Activated T-cell treated with anti-CD3 and anti-CD28 coated beads, Interleukin-2, amount 50 U/mL, for 48 hours (primary cell): ENCODE results near the gene ANO7.
"Not testable (repeated sequence)": the region's sequence is repeated elsewhere in the genome, so short reads cannot be mapped to it uniquely, and the experiment has no call there.

Experiments
- DNase-seq, 2 experiments: peaks; one replicate each; pipeline ENCODE4 v3.0.0-alpha.2; 2020

ANO7 gene

DNA sequence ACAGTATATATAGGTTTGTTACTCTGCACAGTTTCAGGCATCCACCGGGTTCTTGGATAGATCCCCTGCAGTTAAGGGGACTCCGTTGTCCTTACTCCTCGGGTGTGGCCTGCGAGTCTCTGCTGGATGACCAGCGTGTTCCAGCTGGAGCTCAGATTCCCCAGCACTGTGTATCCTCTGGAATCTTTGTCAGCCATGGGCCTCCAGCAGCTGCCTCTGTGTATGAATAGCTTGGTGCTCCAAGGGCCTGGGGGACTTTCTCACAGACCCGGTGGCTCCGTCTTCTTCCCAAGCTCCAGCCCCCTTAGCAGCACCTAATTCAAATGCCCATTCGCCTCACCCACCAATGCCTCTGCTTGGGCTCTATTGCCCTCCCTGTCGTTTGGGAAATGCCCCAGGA is 6.3 kb downstream of the ANO7 start:
- no peak for DNase-seq

- DNase-seq, result no peak
These were observed 7.1 kb downstream of the ANO7 start for GRCh38 chr2:241195506-241196130.

DNA sequence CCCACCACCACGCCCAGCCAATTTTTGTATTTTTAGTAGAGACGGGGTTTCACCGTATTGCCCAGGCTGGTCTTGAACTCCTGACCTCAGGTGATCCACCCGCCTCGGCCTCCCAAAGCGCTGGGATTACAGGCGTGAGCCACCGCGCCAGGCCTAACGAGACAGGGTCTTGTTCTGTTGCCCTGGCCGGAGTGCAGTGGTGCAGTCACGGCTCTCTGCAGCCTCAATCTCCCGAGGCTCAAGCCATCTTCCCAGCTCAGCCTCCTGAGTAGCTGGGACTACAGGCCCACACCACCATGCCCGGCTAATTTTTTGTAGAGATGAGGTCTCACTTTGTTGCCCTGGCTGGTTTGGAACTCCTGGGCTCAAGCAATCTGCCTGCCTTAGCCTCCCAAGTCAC is 8.8 kb downstream of the ANO7 start:
- not testable (repeated sequence) for DNase-seq

DNA sequence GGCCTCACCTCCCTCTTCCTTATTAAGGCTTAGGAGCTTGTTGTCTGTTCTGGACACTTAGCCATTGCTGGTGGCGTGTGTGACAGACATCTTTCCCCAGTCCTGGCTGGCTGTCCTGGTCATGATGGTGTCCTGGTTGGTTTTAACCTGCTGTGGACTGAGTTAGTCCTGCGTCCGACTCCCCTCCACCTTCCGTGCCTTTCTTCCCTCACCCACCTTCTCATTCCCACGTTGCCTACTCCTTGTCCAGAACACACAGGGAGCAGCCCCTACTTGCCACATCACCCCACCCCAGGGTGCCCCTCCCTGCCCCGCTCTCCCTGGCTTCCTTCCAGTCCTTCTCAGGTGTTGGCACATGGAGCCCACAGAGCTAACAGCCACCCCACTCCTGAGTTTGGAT is 9.5 kb downstream of the ANO7 start:
- DNase-seq, result no peak

GRCh38 chr2:241198381-241199279 is 10.2 kb downstream of the ANO7 start:
- no peak for DNase-seq

DNA sequence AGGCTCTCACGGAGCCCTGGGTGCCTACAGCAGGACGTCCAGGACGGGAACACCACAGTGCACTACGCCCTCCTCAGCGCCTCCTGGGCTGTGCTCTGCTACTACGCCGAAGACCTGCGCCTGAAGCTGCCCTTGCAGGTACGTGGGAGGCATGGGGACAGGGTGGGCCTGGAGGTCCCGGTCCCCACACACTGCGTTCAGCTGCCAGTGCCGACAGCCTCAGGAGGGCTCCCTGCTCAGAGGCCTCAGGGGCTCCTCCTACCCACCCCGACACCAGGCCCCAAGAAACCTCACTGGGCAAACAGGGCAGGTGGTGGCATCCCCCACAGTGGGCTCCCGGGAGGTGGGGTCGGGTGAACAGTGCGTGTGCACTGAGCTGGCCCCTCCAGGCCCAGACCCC is 10.8 kb downstream of the ANO7 start:
- no peak for DNase-seq

GRCh38 chr2:241199897-241200821 is 11.7 kb downstream of the ANO7 start:
- DNase-seq, result no peak

DNA sequence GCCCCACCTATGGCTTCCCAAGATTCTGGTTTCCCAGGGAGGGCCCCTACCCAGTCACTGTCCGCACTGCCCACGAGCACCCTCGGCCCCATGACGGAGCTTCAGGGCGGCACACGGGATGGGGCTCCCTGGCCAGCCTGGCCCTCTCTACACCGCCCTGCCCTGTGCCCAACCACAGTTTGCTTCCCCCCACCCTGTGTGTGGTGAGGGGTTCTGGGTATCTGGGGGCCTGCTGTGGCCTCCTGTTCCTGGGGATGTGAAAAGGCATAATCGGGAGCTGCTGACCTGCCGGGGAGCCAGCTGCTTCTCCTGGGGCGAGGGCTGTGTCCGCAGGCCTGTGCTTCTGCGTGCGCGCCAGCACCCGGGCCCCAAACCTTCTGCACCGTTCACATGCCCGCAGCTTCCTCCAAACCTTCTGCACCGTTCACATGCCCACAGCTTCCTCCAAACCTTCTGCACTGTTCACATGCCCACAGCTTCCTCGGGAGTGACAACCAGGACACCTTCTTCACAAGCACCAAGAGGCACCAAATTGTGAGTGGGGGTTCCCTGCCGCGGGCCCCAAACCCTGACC is 12.4 kb downstream of the ANO7 start:
- DNase-seq, result no peak

GRCh38 chr2:241201445-241202267 is 13.2 kb downstream of the ANO7 start:
- DNase-seq, result no peak

GRCh38 chr2:241202268-241202585 is 13.8 kb downstream of the ANO7 start:
- DNase-seq, result no peak

- no peak for DNase-seq
These were observed 14.2 kb downstream of the ANO7 start for GRCh38 chr2:241202681-241203080.

- DNase-seq, result no peak
These were observed 14.9 kb downstream of the ANO7 start for GRCh38 chr2:241203218-241204009.

GRCh38 chr2:241204010-241204384 is 15.5 kb downstream of the ANO7 start:
- DNase-seq, result no peak

DNA sequence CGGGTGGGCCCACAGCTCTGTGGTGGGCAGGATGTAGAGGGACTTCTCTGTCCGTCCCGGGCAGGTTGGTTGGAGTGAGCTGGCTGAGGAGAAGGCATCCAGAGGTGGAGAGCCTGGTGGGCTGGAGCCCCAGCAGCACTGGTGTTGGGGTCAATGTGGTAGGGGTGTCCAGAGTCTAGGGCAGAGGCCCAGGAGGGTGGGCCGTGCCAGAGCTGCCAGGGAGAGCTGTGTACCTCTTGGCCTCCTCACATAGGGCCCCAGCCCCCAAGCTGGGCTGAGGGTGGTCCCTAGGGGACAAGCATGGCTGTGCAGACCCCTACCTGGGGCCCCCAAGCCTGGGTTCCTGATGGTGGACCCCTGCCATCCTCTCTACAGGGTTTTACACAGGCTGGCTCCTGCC is 16.0 kb downstream of the ANO7 start:
- no peak for DNase-seq

- DNase-seq, result no peak
These were observed 16.6 kb downstream of the ANO7 start for GRCh38 chr2:241205086-241205485.

DNA sequence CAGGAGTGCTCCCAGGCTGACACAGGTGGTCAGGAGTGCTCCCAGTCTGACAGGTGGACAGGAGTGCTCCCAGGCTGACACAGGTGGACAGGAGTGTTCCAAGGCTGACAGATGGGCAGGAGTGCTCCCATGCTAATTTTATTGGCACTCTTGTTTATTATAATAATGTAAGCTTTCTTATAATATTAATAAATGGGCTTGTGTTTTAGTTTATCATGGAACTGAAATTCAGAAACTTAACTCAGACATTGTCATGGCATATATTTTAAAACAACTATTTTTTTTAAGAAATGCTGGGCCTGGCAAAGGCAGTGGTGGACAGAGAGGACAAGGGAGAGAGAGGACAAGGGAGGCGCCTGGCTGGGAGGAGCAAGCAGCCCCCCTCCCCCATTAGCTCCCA is 18.7 kb downstream of the ANO7 start:
- no peak for DNase-seq

GRCh38 chr2:241207641-241208040 is 19.2 kb downstream of the ANO7 start:
- DNase-seq, result no peak

DNA sequence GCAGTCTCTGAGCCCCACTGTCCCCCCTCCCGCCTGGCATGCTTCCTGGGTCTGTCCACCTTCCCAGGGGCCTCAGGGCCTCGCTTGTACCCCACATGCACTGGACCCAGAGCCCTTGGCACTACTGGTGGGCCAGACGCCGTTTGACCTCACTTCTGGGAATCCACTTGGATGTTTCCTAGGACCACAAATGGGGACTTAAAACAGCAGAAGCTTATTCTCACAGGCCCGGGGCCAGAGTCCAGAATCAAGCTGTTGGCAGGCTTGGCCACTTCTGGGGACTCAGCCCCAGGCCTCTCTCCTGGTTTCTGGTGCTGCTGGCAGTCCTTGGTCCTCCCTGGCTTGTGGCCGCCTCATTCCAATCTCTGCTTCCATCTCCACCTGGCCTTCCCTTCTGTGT is 19.6 kb downstream of the ANO7 start:
- DNase-seq, result no peak

- no peak for DNase-seq
These were observed 20.8 kb downstream of the ANO7 start for GRCh38 chr2:241209271-241209670.

- DNase-seq, result no peak
These were observed 22.8 kb downstream of the ANO7 start for GRCh38 chr2:241211276-241211675.

- no peak for DNase-seq
These were observed 24.6 kb downstream of the ANO7 start for GRCh38 chr2:241213041-241213440.
